Upper lobe of right lung (tissue), 1 donor: ENCODE measurements around the gene RTN4IP1. TPM values are rescaled to one million over a fixed set of nuclear protein-coding genes. Genes with fewer than 3 reads are reported as not detected.

Experiments
- ATAC-seq: fragments of 200-7000 bp; cut with Tn5 transposase; one replicate; pipeline ENCODE4 v1.9.1; 2020; ENCODE audit warnings: mild to moderate bottlenecking, moderate library complexity
- DNase-seq: peaks from one replicate; pipeline ENCODE4 v3.0.0-alpha.2; 2020
- H3K27ac ChIP-seq: fragments of 200-600 bp; one replicate; pipeline ENCODE4 v1.8.0; 2022
- H3K27me3 ChIP-seq: fragments of 200-600 bp; one replicate; pipeline ENCODE4 v1.8.0; 2022; ENCODE audit warnings: mild to moderate bottlenecking
- H3K36me3 ChIP-seq: fragments of 200-600 bp; one replicate; pipeline ENCODE4 v1.8.0; 2022
- H3K4me1 ChIP-seq: fragments of 200-600 bp; one replicate; pipeline ENCODE4 v1.8.0; 2022
- H3K4me3 ChIP-seq: fragments of 200-600 bp; one replicate; pipeline ENCODE4 v1.8.0; 2022; ENCODE audit warnings: mild to moderate bottlenecking
- H3K9me3 ChIP-seq: fragments of 200-600 bp; one replicate; pipeline ENCODE4 v1.8.0; 2022
- intact Hi-C: fragments of 100-400 bp; cut with DNase I; formaldehyde crosslinking; loops from one replicate; pipeline ENCODE4 v1.11.0; 2022
- total RNA-seq: library from RNA; stranded (reverse); fragmentation: NEBNext Ultra II Directional; extraction: Animal tissue kit (Norgen Biotek cat#: 25700); gene quantifications from one replicate; pipeline ENCODE4 v1.2.1, GENCODE V29; 2021
- TF ChIP-seq, protein P1 (sequence below): fragments of 200-600 bp; IDR thresholded peaks from one replicate; pipeline ENCODE4 v1.8.0; 2022; ENCODE audit warnings: antibody characterized with exemption
- donor health status: DM: no; HTN: yes; CAD: no; lungs with severe emphysema.

RTN4IP1 gene
- total RNA-seq, 1 donor from 2014 or later, result 3.2 TPM

DNA sequence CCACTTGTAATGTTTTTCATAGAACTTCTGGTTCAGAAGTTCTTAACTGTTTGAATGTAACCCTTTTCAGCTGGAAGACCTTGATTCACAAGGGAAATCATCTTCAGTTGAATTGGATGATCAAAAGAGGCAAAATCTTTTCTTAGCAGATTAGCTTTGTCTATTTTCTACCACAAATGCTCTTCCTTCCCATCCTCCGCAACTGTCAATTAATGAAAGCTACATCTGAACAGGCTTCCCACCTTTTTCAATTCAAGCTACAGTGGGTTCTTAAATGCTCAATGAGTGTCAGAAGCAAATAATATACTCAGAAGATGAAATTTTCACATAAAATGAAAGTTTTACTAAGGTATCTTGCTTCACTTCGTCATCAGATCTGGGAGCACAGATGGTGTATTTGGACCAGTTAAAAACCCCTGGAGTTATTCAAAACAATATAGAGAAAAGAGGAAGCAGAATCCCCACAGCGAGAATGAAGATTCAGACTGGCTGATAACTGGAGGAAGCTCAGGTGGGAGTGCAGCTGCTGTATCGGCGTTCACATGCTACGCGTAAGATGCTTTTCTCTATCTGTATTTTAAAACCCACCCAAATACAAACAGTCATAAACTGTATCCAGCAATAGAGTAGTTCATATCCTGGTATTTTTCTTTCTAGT lies 19.5 kb upstream of the RTN4IP1 start:
- TF ChIP-seq, protein P1, sequence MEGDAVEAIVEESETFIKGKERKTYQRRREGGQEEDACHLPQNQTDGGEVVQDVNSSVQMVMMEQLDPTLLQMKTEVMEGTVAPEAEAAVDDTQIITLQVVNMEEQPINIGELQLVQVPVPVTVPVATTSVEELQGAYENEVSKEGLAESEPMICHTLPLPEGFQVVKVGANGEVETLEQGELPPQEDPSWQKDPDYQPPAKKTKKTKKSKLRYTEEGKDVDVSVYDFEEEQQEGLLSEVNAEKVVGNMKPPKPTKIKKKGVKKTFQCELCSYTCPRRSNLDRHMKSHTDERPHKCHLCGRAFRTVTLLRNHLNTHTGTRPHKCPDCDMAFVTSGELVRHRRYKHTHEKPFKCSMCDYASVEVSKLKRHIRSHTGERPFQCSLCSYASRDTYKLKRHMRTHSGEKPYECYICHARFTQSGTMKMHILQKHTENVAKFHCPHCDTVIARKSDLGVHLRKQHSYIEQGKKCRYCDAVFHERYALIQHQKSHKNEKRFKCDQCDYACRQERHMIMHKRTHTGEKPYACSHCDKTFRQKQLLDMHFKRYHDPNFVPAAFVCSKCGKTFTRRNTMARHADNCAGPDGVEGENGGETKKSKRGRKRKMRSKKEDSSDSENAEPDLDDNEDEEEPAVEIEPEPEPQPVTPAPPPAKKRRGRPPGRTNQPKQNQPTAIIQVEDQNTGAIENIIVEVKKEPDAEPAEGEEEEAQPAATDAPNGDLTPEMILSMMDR, result no peak

GRCh38 chr6:106643061-106643460 lies 13.8 kb upstream of the RTN4IP1 start:
- Histone ChIP-seq H3K4me3 (no peak overlapping the region), H3K4me1 (no peaks in the 10 kb centered on the region), H3K27ac (no peak overlapping the region), H3K27me3 (no peaks in the 10 kb centered on the region), H3K36me3 (peaks cover 51% of the 10 kb centered on the region), H3K9me3 (no peaks in the 10 kb centered on the region)
- no peak for DNase-seq
- TF ChIP-seq, protein P1, result no peak
- intact Hi-C loops, result no loop called here
- no peak for ATAC-seq

More for the DNA sequence above, 19.5 kb upstream of the RTN4IP1 start:
- DNase-seq, result no peak
- no peak overlapping the region for H3K27ac ChIP-seq
- H3K27me3 ChIP-seq, result no peaks in the 10 kb centered on the region
- H3K4me3 ChIP-seq, result no peak overlapping the region
- H3K36me3 ChIP-seq, result peaks cover 75% of the 10 kb centered on the region
- intact Hi-C loops, result no loop called here
- ATAC-seq, result no peak
- no peaks in the 10 kb centered on the region for H3K9me3 ChIP-seq
- H3K4me1 ChIP-seq, result no peaks in the 10 kb centered on the region

GRCh38 chr6:106642476-106642875 lies 13.2 kb upstream of the RTN4IP1 start:
- no peaks in the 10 kb centered on the region for H3K9me3 ChIP-seq
- ATAC-seq, result no peak
- H3K4me1 ChIP-seq, result no peaks in the 10 kb centered on the region
- no peak for DNase-seq
- intact Hi-C loops, result no loop called here
- TF ChIP-seq, protein P1, result no peak
- no peak overlapping the region for H3K27ac ChIP-seq
- H3K4me3 ChIP-seq, result no peak overlapping the region
- H3K27me3 ChIP-seq, result no peaks in the 10 kb centered on the region
- H3K36me3 ChIP-seq, result peaks cover 51% of the 10 kb centered on the region

DNA sequence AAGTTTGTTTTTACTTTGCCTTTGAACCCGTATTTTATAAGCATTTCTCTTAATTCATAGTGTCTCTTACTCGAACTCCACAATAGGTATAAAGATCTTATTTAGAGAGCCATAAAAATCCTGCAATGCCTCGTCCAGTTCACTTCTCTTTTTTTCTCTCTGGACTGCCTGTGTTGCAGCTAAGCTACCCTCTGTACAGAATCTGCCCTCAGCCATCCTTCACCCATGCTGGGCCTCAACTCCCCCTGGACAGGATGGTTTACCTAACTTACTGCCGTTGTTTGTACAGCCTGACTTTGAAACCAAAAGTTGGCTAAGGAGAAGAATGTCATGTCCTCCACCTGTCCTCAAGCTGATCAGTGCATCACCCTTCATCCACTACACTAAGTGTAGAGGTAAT lies 10.5 kb upstream of the RTN4IP1 start:
- Histone ChIP-seq H3K27ac (no peak overlapping the region), H3K9me3 (no peaks in the 10 kb centered on the region), H3K4me3 (no peak overlapping the region), H3K4me1 (no peaks in the 10 kb centered on the region), H3K36me3 (peaks cover 33% of the 10 kb centered on the region), H3K27me3 (no peaks in the 10 kb centered on the region)
- intact Hi-C loops, result no loop called here
- no peak for ATAC-seq
- no peak for DNase-seq
- TF ChIP-seq, protein P1, result no peak

DNA sequence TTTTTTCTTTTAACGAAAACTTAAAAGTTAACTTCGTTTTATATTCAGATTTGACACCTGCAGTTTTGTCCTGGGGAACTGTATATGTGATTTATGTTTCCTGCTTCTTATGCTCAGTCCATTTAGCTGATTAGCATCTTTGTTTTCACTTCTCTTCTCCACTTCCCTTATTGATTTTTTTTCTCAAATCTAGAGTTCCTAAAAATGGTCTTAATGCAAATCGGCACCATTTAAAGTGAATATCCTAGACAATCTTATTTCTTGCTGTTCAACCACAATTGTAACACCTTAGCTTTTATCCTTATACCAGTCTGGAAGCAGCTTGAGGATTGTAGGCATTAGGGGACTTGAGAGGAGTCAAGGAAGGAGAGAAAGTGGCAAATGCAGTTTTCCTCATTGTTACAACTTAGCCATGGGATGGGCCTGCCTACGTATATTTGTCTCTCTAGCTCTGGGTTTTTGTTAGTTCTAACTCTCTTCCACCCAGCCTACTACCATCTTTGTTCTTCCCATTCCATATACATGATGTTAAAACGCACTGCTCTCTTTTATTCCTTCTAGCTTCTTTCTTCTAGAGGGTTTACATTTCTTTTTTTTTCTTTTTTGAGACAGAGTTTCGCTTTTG lies 8.5 kb upstream of the RTN4IP1 start:
- TF ChIP-seq, protein P1, result no peak
- Histone ChIP-seq H3K27me3 (no peaks in the 10 kb centered on the region), H3K27ac (no peak overlapping the region), H3K9me3 (no peaks in the 10 kb centered on the region), H3K4me1 (no peaks in the 10 kb centered on the region), H3K4me3 (no peak overlapping the region), H3K36me3 (peaks cover 13% of the 10 kb centered on the region)
- DNase-seq (no peak), ATAC-seq (peak; percentile 24)
- intact Hi-C loops, result no loop called here
